GM13977 (cell line): Measurements from ENCODE around the gene CDK15.

Experiments
- DNase-seq: peaks from one replicate; pipeline ENCODE4 v3.0.0; 2012; ENCODE audit warnings: low spot score
- in situ Hi-C: fragments of 300-500 bp; cut with MboI; formaldehyde crosslinking; loops from one replicate; pipeline ENCODE4 v1.12.0; 2022; ENCODE audit warnings: low sequenced_read_pairs, low pct_unique_long_range_greater_than_20kb, mixed read lengths, inconsistent platforms; ENCODE audit not compliant: unreplicated experiment
- TF ChIP-seq, protein P1 (sequence below): IDR thresholded peaks from 2 replicates; pipeline ENCODE4 v1.5.1; 2012; ENCODE audit warnings: mild to moderate bottlenecking, control low read depth; ENCODE audit not compliant: insufficient read depth; ENCODE audit errors: extremely low read depth, missing control alignments

The CDK15 gene

GRCh38 chr2:201872591-201872990 lies 66.3 kb downstream of the CDK15 start:
- no peak for DNase-seq
- in situ Hi-C loops = loop anchor here (25.0 kb wide), 1 partner anchor 315 kb away; no protein-coding TSS in a partner anchor
- TF ChIP-seq, protein P1, sequence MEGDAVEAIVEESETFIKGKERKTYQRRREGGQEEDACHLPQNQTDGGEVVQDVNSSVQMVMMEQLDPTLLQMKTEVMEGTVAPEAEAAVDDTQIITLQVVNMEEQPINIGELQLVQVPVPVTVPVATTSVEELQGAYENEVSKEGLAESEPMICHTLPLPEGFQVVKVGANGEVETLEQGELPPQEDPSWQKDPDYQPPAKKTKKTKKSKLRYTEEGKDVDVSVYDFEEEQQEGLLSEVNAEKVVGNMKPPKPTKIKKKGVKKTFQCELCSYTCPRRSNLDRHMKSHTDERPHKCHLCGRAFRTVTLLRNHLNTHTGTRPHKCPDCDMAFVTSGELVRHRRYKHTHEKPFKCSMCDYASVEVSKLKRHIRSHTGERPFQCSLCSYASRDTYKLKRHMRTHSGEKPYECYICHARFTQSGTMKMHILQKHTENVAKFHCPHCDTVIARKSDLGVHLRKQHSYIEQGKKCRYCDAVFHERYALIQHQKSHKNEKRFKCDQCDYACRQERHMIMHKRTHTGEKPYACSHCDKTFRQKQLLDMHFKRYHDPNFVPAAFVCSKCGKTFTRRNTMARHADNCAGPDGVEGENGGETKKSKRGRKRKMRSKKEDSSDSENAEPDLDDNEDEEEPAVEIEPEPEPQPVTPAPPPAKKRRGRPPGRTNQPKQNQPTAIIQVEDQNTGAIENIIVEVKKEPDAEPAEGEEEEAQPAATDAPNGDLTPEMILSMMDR = no peak

DNA sequence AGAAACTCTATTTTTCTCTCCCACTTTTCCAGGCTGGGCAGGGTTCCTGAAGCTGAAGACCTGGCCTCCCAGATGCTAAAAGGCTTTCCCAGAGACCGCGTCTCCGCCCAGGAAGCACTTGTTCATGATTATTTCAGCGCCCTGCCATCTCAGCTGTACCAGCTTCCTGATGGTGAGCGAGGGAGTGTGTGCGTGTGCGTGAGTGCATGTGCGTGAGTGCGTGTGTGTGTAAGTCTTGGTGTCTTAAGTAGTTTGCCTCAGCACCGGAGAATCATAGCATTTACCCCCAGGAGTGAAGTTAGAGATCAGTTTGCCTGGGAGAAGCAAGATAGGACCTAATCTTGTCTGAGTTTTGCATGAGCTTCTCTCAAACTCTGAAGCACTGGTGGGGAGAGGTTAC lies 73.7 kb downstream of the CDK15 start:
- TF ChIP-seq, protein P1 = no peak
- in situ Hi-C loops = no loop called here
- no peak for DNase-seq

DNA sequence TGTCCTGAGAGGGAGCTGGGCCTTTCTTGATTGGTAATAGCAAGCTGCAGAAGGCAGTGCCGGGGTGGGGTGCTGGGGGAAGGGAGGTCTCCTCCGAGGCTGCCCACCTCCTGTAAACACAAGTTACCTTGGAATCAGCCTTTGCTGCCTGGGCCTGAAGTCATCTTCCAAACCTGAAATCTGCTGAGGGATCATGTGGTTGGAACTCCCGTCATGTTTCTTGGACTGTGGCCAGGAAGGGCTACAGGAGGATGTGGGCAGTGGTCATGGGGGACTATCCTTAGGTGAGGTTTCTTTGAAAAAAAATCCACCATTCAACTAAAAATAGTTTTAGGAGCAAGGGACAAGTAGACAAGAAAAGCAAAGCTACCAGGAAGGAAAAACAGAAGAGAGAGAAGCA lies 74.2 kb downstream of the CDK15 start:
- DNase-seq = no peak
- in situ Hi-C loops = no loop called here
- TF ChIP-seq, protein P1 = no peak

DNA sequence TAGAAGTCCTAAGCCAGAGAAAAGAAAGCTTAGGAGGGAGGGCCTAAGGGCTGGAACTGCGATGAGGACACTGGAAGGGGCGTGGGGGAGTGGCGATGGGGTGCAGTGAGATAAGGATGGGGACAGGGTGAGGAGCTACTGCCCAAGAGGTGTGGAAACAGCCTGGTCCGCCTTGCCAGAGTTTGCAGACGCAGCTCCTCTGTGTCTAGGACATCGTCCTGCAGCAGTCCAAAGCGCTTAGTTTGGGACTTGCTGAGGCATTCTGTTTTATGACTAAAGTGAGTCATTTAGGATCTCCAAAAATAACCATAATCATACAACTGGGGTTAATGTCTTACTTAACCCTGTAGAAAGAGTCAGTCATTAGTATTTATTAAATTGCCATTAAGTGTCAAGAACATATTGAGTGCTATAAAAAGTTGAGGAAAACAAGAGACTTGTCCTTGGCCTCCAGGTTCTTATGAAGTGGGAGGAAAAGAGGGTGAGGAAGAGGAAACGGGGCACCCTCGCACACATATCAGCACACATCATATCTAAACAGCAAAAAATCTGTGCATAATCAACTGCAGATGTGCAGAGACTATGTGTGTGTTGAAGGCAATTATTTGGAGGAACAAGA lies 74.8 kb downstream of the CDK15 start:
- in situ Hi-C loops = no loop called here
- TF ChIP-seq, protein P1 = no peak
- no peak for DNase-seq

- no peak for DNase-seq
- TF ChIP-seq, protein P1 = no peak
- in situ Hi-C loops = no loop called here
These were observed 75.4 kb downstream of the CDK15 start for GRCh38 chr2:201881741-201882140.

GRCh38 chr2:201882353-201883090 lies 76.2 kb downstream of the CDK15 start:
- TF ChIP-seq, protein P1 = no peak
- DNase-seq = no peak
- in situ Hi-C loops = no loop called here
